GM21381 (cell line): ENCODE results near the gene LRMDA.

Experiments used
- ATAC-seq: cut with Tn5 transposase; IDR thresholded peaks from one replicate; pipeline ENCODE4 v1.9.1; 2021; ENCODE audit warnings: mild to moderate bottlenecking, moderate library complexity; ENCODE audit not compliant: unreplicated experiment

The LRMDA gene

GRCh38 chr10:76086761-76087639 is 655.6 kb downstream of the LRMDA start:
- no peak for ATAC-seq

GRCh38 chr10:76088008-76088407 is 656.6 kb downstream of the LRMDA start:
- no peak for ATAC-seq

- no peak for ATAC-seq
These were observed 657.6 kb downstream of the LRMDA start for GRCh38 chr10:76088980-76089379.

- ATAC-seq = no peak
These were observed 658.2 kb downstream of the LRMDA start for GRCh38 chr10:76089556-76090180.

- ATAC-seq = no peak
These were observed 660.5 kb downstream of the LRMDA start for GRCh38 chr10:76091926-76092325.

- ATAC-seq = no peak
These were observed 675.2 kb downstream of the LRMDA start for GRCh38 chr10:76106611-76107010.

GRCh38 chr10:76108563-76109359 is 677.3 kb downstream of the LRMDA start:
- ATAC-seq = no peak

- no peak for ATAC-seq
These were observed 680.0 kb downstream of the LRMDA start for GRCh38 chr10:76111404-76111803.

GRCh38 chr10:76111986-76112825 is 680.8 kb downstream of the LRMDA start:
- no peak for ATAC-seq

- ATAC-seq = no peak
These were observed 681.4 kb downstream of the LRMDA start for GRCh38 chr10:76112826-76113150.

GRCh38 chr10:76113952-76114351 is 682.5 kb downstream of the LRMDA start:
- no peak for ATAC-seq

GRCh38 chr10:76114581-76115001 is 683.2 kb downstream of the LRMDA start:
- no peak for ATAC-seq

GRCh38 chr10:76115131-76115470 is 683.7 kb downstream of the LRMDA start:
- ATAC-seq = no peak

- ATAC-seq = no peak
These were observed 684.2 kb downstream of the LRMDA start for GRCh38 chr10:76115471-76116155.

GRCh38 chr10:76116523-76116922 is 685.1 kb downstream of the LRMDA start:
- no peak for ATAC-seq

GRCh38 chr10:76117949-76118348 is 686.5 kb downstream of the LRMDA start:
- no peak for ATAC-seq

GRCh38 chr10:76119036-76119435 is 687.6 kb downstream of the LRMDA start:
- ATAC-seq = no peak

- no peak for ATAC-seq
These were observed 688.1 kb downstream of the LRMDA start for GRCh38 chr10:76119515-76119914.

GRCh38 chr10:76122056-76122455 is 690.6 kb downstream of the LRMDA start:
- ATAC-seq = no peak

GRCh38 chr10:76124280-76124679 is 692.9 kb downstream of the LRMDA start:
- no peak for ATAC-seq
